Fibroblast of lung (primary cell): ENCODE data around the gene TKFC.

ENCODE experiments used
- CTCF ChIP-seq, 2 donors: IDR thresholded peaks in 1 of 2; conservative IDR thresholded peaks in 1 of 2; 1 replicate in 1 of 2; 2 replicates in 1 of 2; pipeline ENCODE4 v1.5.1; 2011 to 2012; ENCODE audit warnings: low read length in 2 of 2, control low read depth in 1 of 2, inconsistent platforms in 1 of 2, low read depth in 1 of 2, mild to moderate bottlenecking in 1 of 2
- EZH2 ChIP-seq: IDR thresholded peaks from 2 replicates; pipeline ENCODE4 v1.5.1; 2012; ENCODE audit warnings: low read length, control low read depth, mild to moderate bottlenecking; ENCODE audit errors: missing control alignments

GRCh38 chr11:61339490-61339878 lies 6.5 kb downstream of the TKFC start:
- TF ChIP-seq CTCF (conservative IDR thresholded peaks at IDR 0.05 in 1 of 2, IDR thresholded peaks at IDR 0.05 in 1 of 2; ENCODE audit: low read depth in 1 of 2, low read length in 2 of 2) (no peak), EZH2 (no peak)
